Inflammatory macrophage treated with lipopolysaccharide for 4 hours (primary cell): ENCODE results near the gene PHLDA3.

Source experiments
- DNase-seq: peaks from one replicate; pipeline ENCODE4 v3.0.0-alpha.2; 2020

The PHLDA3 gene

GRCh38 chr1:201460814-201461644 lies 8.0 kb downstream of the PHLDA3 start:
- peak; percentile 92 for DNase-seq

- DNase-seq = no peak
Observed at GRCh38 chr1:201459775-201460174, 9.2 kb downstream of the PHLDA3 start.

DNA sequence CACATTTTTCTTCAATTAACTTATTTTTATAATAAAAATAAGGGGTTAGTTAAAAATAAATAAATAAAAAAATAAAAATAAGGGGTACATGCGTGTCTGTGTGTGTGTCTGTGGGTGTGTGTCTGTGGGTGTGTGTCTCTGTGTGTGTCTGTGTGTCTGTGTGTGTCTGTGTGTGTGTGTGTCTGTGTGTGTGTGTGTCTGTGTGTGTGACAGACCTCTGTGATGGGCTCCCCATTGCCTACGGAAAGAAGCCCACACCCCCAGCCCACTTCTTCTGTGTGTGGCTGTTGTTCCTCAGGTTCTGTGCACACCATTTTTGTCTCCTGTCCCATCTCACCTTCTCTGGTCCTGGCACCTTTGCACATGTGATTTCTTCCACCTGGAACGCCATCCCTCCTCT lies 9.9 kb downstream of the PHLDA3 start:
- no peak for DNase-seq

- DNase-seq = peak; percentile 69
Observed at GRCh38 chr1:201457508-201457960, 11.5 kb downstream of the PHLDA3 start.

DNA sequence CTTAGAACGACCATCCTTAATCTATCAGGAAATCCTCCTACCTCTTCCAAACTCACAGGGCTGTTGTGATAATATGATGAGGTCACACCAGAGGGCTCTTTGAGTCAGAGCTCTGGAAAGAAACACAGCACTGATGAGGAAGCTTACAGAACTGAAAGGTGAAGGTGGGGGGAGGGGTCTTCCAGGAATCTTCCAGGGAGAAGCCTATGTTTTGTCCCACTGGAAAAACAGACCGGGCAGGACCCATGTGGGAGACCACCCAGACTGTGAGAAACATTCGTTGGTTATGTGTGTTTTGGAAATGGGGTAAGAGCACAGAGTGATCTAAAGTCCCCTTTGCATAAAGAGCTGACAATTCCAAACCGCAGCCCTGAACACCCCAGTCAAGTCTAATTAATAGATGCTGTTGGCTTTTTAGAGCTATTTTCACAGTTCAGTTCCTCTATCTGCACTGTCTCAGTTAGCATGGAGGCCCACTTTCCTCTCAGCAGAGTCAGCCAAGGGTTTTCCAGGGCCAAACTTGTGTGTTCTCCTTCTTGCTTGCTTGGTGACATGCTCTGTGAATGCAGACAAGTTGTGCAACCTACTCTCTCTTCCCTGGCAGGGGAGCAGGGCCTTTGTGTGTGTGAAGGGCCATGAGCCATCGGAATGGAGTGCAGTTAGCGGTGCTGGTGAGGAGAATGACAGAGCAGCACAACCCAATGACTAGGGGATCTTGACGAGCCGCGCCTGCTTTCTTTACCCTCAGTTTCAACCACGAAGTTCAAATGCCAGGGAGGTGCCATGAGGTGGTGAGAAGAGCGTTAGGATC lies 12.3 kb downstream of the PHLDA3 start:
- DNase-seq = peak; percentile 89

DNA sequence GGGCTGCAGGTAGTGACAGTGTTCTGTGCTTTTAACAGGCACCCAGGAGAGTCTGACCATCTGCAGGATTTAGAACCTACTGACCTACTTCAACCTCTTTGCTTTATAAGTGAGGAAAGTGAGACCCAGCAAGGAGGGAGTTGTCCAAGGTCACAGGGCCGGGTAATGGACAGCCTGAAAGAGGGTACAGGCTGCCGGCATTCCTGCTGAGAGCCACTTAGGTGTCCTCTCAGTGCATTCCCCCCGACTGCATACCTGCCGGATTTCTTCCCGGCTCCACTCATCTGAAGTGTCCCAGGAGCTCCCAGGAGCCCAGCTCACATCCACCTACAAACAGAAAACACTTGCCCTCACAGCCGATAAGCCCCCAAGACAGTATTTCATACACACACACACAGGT lies 13.9 kb downstream of the PHLDA3 start:
- DNase-seq = no peak

- no peak for DNase-seq
Observed at GRCh38 chr1:201454608-201455007, 14.4 kb downstream of the PHLDA3 start.

DNA sequence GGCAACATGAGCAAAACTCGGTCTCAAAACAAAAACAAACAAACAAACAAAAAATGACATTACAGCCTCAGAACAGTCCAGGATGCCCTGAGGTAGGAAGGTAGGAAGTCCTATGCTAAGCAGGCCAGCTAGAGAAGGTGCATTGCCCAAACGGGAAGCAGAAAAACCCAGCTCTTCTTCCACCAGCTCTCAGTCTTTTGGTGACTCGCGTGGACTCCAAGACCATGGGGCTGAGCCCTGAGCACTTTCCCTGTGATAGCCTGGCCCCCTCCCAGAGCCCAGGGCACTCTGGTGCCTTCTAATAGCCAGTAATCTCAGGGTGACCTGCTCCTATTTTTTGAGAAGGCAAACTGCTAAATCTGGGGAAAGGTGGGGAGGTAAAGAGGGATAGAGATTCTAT lies 16.1 kb downstream of the PHLDA3 start:
- DNase-seq = peak; percentile 42

DNA sequence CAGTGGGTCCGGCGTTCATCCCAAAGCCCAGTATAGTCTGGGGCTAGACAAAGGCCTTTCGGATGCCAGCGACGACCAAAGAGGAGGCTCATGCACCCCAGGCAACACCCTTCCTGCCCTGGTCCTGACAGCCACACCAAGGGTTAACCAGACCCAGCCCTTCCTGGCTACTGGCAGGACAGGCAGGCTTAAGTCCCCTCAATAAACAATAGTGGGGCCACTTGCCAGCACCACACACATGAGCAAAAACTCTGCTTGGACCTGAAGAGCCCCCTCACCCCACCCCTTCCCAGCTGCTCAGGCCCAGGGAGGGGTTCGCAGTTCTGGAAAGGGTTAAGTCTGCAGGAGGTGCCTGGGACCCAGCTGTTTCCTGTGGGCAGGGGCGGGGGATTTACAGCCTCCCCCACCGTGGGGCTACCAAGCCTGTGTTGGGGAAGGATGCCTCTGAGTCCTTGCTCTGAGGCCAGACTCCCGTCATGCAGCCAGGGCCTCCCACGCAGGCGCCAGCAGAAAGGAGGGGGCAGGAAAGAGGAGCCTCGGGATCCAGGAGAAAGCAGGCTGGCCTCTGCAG lies 18.2 kb downstream of the PHLDA3 start:
- DNase-seq = peak; percentile 86

- DNase-seq = no peak
Observed at GRCh38 chr1:201448990-201449389, 20.0 kb downstream of the PHLDA3 start.

GRCh38 chr1:201447903-201448871 lies 20.8 kb downstream of the PHLDA3 start:
- DNase-seq = peak; percentile 61

GRCh38 chr1:201445310-201445709 lies 23.7 kb downstream of the PHLDA3 start:
- peak; percentile 50 for DNase-seq

DNA sequence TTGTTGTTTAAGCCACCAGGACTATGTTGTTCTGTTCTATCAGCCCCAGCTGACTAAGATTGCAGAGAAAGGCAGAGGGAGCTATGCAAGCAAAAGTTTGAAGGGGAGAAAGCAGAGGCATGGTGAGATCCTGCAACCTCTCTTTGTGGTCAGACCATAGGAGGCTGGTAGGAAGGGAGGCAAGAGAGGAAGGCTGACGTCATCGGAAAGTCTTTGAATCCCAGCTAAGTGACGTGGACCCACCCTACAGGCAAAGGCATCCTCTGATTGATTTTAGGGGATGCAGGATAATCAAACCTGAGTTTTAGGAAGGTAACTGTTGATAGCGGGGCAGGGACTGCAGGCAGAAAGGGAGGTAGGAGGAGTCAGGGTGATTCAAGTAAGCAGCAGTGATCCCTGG lies 24.2 kb downstream of the PHLDA3 start:
- DNase-seq = peak; percentile 73

GRCh38 chr1:201443747-201444146 lies 25.2 kb downstream of the PHLDA3 start:
- DNase-seq = no peak

DNA sequence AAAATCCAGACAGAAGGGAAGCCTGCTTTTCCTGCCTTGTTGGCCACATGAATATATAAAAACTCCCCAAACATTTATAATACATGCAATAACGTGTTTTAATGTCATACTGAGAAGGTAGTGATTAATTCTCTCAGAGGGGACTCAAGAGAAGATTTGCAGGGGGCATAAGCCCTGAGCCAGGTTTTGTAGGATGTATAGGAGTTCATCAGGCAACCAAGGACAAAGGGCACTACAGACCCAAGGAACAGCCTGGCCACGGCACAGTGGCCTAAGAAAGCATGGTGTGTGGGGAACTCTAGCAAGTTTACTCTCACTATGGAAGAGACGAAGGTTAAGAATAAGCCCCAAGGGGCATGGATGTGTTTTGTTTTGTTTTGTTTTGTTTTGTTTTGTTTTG lies 32.0 kb downstream of the PHLDA3 start:
- no peak for DNase-seq

- no peak for DNase-seq
Observed at GRCh38 chr1:201436393-201436792, 32.6 kb downstream of the PHLDA3 start.

DNA sequence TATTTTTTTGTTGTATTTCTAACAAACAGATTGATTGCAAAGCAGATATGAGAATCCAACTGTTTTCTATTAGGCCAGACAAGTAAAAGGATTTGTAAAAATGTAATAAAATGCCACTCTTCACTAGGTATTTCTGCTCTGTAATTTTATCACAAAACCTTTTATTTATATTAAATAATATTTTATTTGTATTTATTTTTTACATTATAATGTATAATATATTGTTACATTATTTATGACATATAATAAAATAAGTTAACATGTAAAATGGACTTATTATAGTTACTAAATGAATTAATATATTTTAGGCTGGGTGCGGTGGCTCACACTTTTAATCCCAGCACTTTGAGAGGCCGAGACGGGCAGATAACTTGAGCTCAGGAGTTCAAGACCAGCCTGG lies 34.7 kb downstream of the PHLDA3 start:
- DNase-seq = no peak

GRCh38 chr1:201433609-201434008 lies 35.4 kb downstream of the PHLDA3 start:
- no peak for DNase-seq

- no peak for DNase-seq
Observed at GRCh38 chr1:201430776-201431175, 38.2 kb downstream of the PHLDA3 start.

DNA sequence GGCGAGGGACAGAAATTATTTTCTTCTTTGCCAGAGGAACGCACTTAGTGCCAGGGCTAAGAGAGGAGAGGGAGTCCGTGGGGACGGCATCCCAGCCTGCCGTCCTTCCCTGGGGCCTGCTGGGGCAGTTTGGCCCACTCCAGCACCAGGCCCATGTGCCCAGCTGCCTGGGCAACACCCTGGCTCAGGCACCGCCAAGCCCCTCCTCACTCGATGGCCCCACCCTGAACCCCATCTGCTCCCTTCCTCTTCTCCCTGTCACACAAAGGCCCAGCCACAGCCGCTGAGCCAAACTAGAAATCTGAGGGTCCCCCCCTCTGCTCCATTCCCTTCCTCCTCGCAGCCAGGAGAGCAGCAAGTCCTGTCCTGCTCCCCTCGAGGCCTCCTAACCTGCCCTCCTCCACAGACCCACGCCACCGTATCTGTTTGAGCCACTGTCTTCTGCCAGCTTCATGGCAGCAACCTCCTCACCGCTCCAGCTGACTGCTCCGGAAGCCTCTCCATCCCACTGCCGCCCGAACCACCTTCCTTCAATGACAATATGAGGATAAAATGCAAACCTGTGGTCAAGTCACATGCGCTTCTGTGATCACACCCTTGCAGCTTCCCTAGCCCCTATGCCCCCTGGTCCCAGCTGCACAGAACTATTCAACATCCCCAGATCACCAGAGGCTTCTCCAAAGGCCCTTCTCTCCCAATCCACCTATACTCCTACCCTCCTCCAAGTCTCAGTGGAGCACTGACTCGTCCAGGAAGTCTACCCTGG lies 39.1 kb downstream of the PHLDA3 start:
- no peak for DNase-seq

- DNase-seq = peak; percentile 49
Observed at GRCh38 chr1:201427963-201428362, 41.0 kb downstream of the PHLDA3 start.
